NB4 (cell line): ENCODE results near the gene AUTS2.

Source experiments
- MYC ChIP-seq: IDR thresholded peaks from 2 replicates; pipeline ENCODE4 v1.6.1; 2011; ENCODE audit warnings: low read depth, low read length
- TF ChIP-seq, protein P1 (sequence below): IDR thresholded peaks from one replicate; pipeline ENCODE4 v1.5.1; 2012; ENCODE audit warnings: low read depth, low read length

DNA sequence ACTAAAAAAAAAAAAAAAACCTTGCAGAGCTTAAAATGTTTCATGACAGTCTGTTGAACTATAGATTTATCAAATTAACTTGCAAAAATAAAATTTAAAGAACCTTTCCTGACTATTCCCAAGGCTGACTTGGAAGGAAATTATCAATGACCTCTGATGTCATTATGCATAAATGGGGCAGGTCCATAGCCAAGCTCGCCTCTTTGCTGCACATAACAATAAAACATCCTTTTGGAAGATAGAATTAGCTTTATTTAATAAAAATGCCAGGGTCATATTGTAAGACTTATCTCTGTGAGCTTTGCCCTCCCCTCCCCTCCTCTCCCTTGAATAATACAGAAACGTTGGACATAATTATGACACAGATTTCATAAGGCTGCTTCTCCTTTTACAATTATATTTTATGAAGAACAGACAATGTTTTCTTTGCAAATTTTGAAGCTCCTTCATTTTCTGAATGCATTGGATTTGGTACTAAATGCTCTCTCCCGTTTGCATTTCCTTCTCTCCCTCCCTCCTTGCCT lies 444.8 kb downstream of the AUTS2 start:
- TF ChIP-seq, protein P1, sequence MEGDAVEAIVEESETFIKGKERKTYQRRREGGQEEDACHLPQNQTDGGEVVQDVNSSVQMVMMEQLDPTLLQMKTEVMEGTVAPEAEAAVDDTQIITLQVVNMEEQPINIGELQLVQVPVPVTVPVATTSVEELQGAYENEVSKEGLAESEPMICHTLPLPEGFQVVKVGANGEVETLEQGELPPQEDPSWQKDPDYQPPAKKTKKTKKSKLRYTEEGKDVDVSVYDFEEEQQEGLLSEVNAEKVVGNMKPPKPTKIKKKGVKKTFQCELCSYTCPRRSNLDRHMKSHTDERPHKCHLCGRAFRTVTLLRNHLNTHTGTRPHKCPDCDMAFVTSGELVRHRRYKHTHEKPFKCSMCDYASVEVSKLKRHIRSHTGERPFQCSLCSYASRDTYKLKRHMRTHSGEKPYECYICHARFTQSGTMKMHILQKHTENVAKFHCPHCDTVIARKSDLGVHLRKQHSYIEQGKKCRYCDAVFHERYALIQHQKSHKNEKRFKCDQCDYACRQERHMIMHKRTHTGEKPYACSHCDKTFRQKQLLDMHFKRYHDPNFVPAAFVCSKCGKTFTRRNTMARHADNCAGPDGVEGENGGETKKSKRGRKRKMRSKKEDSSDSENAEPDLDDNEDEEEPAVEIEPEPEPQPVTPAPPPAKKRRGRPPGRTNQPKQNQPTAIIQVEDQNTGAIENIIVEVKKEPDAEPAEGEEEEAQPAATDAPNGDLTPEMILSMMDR = no peak
- no peak for TF ChIP-seq MYC
